Nephron progenitor cell (in vitro differentiated cells): ENCODE data around the gene NAA25.
"Not testable (repeated sequence)": the region's sequence is repeated elsewhere in the genome, so short reads cannot be mapped to it uniquely, and the experiment has no call there.

Experiments
- DNase-seq: peaks from one replicate; pipeline ENCODE4 v3.0.0; 2021
- H3K27ac Mint-ChIP-seq: 2 replicates; pipeline ENCODE4 v1.8.0; 2021; ENCODE audit warnings: mild to moderate bottlenecking, moderate library complexity, mixed read lengths
- H3K27me3 Mint-ChIP-seq: 2 replicates; pipeline ENCODE4 v1.8.0; 2021; ENCODE audit warnings: mild to moderate bottlenecking, low read depth, mixed read lengths; ENCODE audit not compliant: poor library complexity
- H3K36me3 Mint-ChIP-seq: 2 replicates; pipeline ENCODE4 v1.8.0; 2021; ENCODE audit warnings: low read depth, mixed read lengths
- H3K4me1 Mint-ChIP-seq: 2 replicates; pipeline ENCODE4 v1.8.0; 2021; ENCODE audit warnings: mixed read lengths
- H3K4me3 Mint-ChIP-seq: 2 replicates; pipeline ENCODE4 v1.8.0; 2021; ENCODE audit warnings: mild to moderate bottlenecking, moderate library complexity, mixed read lengths
- H3K9me3 Mint-ChIP-seq: 2 replicates; pipeline ENCODE4 v1.8.0; 2021; ENCODE audit warnings: mild to moderate bottlenecking, moderate library complexity, mixed read lengths
- TF ChIP-seq, protein P1 (sequence below): fragments of 200-600 bp; sonication (generic); IDR thresholded peaks from 2 replicates; pipeline ENCODE4 v1.5.0; 2021; ENCODE audit warnings: antibody characterized with exemption

The NAA25 gene

DNA sequence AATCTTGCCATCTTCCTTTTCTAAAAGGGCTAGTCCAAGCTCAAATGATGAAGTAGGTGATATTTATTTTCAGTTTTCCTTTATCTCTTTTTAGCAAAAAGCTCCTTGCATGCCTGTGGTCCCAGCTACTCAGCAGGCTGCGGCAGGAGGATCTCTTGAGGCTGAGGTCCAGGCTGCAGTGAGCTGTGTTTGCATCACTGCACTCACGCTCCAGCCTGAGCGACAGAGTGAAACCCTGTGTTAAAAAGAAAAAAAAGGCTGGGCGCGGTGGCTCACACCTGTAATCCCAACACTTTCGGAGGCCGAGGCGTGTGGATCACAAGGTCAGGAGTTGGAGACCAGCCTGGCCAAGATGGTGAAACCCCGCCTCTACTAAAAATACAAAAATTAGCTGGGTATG is 100.6 kb downstream of the NAA25 start:
- Mint-ChIP-seq H3K4me3 (no peak overlapping the region), H3K36me3 (peaks cover 23% of the 10 kb centered on the region), H3K27ac (no peak overlapping the region), H3K9me3 (peaks cover 4% of the 10 kb centered on the region), H3K4me1 (peaks cover 37% of the 10 kb centered on the region), H3K27me3 (no peaks in the 10 kb centered on the region)
- TF ChIP-seq, protein P1, sequence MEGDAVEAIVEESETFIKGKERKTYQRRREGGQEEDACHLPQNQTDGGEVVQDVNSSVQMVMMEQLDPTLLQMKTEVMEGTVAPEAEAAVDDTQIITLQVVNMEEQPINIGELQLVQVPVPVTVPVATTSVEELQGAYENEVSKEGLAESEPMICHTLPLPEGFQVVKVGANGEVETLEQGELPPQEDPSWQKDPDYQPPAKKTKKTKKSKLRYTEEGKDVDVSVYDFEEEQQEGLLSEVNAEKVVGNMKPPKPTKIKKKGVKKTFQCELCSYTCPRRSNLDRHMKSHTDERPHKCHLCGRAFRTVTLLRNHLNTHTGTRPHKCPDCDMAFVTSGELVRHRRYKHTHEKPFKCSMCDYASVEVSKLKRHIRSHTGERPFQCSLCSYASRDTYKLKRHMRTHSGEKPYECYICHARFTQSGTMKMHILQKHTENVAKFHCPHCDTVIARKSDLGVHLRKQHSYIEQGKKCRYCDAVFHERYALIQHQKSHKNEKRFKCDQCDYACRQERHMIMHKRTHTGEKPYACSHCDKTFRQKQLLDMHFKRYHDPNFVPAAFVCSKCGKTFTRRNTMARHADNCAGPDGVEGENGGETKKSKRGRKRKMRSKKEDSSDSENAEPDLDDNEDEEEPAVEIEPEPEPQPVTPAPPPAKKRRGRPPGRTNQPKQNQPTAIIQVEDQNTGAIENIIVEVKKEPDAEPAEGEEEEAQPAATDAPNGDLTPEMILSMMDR = no peak
- DNase-seq = no peak

DNA sequence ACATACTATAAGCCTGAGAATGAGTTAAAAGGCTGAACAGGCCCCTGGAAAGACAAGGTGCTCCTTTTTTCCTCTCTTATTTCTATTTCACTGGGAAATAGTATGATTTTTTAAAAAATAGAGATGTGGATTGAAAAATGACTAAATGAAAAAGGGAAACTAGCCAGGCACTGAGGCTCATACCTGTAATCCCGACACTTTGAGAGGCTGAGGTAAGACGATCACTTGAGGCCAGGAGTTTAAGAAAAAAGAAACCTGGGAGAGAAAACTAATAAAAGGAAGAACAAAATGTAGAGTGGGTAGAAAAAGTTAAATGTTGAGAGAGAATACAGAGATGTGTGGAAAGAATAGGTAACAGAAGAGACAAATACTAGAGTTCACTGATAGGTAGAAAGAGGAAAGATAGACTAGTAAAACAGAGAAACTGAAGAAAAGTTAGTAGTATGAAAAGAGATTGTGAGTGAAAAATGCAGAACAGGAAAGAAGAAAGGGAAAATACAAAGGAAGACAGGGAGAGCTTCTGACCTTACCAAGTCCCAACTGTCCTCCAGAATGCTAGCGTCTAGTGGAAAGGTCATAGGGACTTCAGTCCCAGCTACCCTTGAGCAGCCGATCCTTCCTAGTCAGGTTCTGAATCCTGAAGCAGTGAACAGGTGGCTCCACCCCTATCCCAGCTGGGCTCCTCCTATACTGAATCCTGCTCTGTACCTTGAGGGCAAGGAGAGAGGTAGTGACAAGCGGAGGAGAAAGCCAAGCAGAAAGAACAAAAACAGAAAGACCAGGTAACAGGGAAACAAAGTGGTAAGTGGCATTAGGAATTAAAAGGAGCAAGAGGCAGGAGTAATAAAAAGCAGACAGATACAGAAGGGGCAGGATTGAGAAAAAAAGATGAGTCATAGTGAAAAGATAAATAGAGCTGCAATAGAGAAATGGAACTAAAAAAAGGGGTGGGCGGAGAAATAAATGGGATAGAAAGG is 102.9 kb downstream of the NAA25 start:
- Mint-ChIP-seq H3K4me1 (peaks cover 17% of the 10 kb centered on the region), H3K27ac (peak overlapping the region; percentile 41), H3K4me3 (no peak overlapping the region), H3K36me3 (peaks cover 9% of the 10 kb centered on the region), H3K9me3 (no peaks in the 10 kb centered on the region), H3K27me3 (no peaks in the 10 kb centered on the region)
- TF ChIP-seq, protein P1 = no peak
- DNase-seq = no peak

DNA sequence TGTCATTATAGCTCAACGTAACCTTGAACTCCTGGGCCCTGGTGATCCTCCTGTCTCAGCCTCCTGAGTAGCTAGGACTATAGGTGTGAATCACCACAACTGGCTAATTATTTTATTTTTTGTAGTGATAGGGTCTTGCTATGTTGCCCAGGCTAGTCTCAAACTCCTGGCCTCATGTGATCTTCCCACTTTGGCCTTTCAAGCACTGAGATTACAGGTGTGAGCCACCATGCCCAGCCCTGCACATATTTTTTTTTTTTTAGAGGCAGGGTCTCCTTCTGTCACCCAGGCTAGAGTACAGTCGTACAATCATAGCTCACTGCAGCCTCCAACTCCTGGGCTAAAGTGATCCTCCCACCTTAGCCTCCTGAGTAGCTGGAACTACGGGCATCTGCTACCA is 104.5 kb downstream of the NAA25 start:
- DNase-seq = no peak
- no peak overlapping the region for H3K4me3 Mint-ChIP-seq
- no peaks in the 10 kb centered on the region for H3K9me3 Mint-ChIP-seq
- no peak overlapping the region for H3K27ac Mint-ChIP-seq
- no peaks in the 10 kb centered on the region for H3K27me3 Mint-ChIP-seq
- H3K36me3 Mint-ChIP-seq = peaks cover 9% of the 10 kb centered on the region
- H3K4me1 Mint-ChIP-seq = peaks cover 11% of the 10 kb centered on the region
- TF ChIP-seq, protein P1 = no peak

DNA sequence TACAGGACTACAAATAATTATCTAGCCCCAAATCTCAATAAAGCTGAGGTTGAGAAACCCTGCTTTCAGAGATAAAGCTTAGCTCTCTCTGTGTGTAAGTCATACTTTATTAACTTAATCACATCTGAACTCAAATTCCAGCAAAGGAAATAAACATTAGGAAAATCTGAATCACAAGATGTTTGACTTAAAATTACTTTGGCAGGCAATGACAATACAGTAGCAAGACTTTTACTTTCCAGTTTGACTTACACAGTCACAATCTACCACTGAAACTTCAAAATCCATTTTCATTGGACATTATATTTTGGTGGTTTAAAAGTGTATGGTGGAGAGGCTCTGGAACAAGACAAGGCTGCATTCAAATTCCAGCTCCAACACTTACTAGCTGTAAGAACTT is 107.0 kb downstream of the NAA25 start:
- H3K36me3 Mint-ChIP-seq = peaks cover 9% of the 10 kb centered on the region
- peaks cover 11% of the 10 kb centered on the region for H3K4me1 Mint-ChIP-seq
- H3K27ac Mint-ChIP-seq = no peak overlapping the region
- H3K27me3 Mint-ChIP-seq = no peaks in the 10 kb centered on the region
- TF ChIP-seq, protein P1 = no peak
- no peak overlapping the region for H3K4me3 Mint-ChIP-seq
- no peaks in the 10 kb centered on the region for H3K9me3 Mint-ChIP-seq
- no peak for DNase-seq

DNA sequence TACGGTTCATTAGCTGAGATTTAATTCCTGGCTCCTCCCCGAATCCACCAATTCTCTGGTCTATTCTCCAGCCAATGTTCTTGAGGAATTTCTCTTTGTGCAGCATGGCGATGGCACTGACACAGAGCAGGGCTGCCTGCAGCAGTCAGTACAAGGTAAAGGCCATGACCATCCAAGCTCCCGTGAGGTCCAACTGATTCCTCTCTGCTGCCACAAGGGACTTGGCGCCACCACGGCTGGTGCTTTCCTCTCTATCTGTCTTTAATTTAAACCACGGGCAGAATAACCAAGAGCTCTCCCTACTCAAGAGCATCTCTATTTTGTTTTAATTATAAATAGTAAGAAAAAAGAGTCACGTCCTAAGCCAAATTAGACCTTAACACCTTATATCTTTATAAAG is 107.8 kb downstream of the NAA25 start:
- Mint-ChIP-seq H3K27ac (no peak overlapping the region), H3K9me3 (no peaks in the 10 kb centered on the region), H3K27me3 (no peaks in the 10 kb centered on the region), H3K4me3 (no peak overlapping the region), H3K36me3 (peaks cover 9% of the 10 kb centered on the region), H3K4me1 (peaks cover 6% of the 10 kb centered on the region)
- no peak for DNase-seq
- TF ChIP-seq, protein P1 = no peak

DNA sequence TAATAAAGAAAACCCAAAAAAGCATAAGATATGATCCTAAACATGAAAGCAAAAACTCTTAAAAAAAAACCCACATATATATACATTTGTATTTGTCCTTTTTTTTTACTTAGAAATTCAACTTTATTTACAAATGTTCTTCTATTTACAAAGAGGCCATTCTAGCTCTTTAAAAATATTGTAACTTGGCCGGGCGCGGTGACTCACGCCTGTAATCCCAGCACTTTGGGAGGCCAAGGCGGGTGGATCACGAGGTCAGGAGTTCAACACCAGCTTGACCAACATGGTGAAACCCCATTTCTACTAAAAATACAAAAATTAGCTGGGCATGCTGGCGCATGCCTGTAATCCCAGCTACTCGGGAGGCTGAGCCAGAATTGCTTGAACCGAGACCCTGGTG is 109.5 kb downstream of the NAA25 start:
- not testable (repeated sequence) for H3K9me3 Mint-ChIP-seq, H3K27ac Mint-ChIP-seq, DNase-seq, H3K4me3 Mint-ChIP-seq, H3K36me3 Mint-ChIP-seq, H3K27me3 Mint-ChIP-seq, H3K4me1 Mint-ChIP-seq
